ENCODE data around the gene KLRK1. TPM values are rescaled to one million over a fixed set of nuclear protein-coding genes. Genes with fewer than 3 reads are reported as not detected.
"Not testable (repeated sequence)": the region's sequence is repeated elsewhere in the genome, so short reads cannot be mapped to it uniquely, and the experiment has no call there.

Gene KLRK1
- total and polyA plus RNA-seq, 2 donors = 1.3 to 1.9 TPM

GRCh38 chr12:10339053-10339840 is 50.6 kb downstream of the KLRK1 start:
- no peak overlapping the region for H3K4me3 ChIP-seq (ENCODE audit: low read depth, low read length)
- DNase-seq (ENCODE audit: extremely low spot score) = no peak
- no peak overlapping the region for H3K27ac ChIP-seq (ENCODE audit: low read depth)
- 65% methylated on average over 9 of the region's 9 CpGs for WGBS
- no peaks in the 10 kb centered on the region for H3K36me3 ChIP-seq (ENCODE audit: insufficient read depth)
- H3K4me1 ChIP-seq (ENCODE audit: insufficient read depth) = no peaks in the 10 kb centered on the region

- WGBS = 82% methylated on average over 4 of the region's 4 CpGs
- H3K36me3 ChIP-seq (ENCODE audit: insufficient read depth); H3K4me3 ChIP-seq (ENCODE audit: low read depth, low read length); H3K4me1 ChIP-seq (ENCODE audit: insufficient read depth); DNase-seq (ENCODE audit: extremely low spot score); H3K27ac ChIP-seq (ENCODE audit: low read depth): not testable (repeated sequence)
These were observed 51.4 kb downstream of the KLRK1 start for GRCh38 chr12:10338470-10338869.

DNA sequence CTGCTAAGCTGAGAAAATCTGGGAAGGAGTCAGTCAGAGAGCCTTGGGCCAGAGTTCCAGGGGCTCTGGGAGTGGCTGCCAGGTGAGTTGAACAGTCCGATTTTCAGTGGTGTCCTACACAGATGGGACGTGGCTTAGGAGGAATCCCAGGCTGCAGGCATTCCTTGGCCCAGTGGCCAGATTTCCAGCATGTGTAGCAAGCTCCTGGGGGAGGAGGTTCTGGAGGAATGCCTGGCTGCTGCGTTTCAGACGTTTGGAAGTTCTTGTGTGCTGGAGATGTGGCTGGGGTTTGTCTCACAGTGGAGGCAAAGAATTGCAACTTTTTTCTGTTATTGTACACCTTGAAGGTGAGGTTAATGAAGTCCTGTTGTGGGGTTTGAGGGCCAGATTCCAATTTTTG is 53.6 kb downstream of the KLRK1 start:
- H3K4me3 ChIP-seq (ENCODE audit: low read depth, low read length); H3K36me3 ChIP-seq (ENCODE audit: insufficient read depth); H3K4me1 ChIP-seq (ENCODE audit: insufficient read depth); H3K27ac ChIP-seq (ENCODE audit: low read depth); DNase-seq (ENCODE audit: extremely low spot score): not testable (repeated sequence)
- WGBS = 37% methylated on average over 4 of the region's 4 CpGs

GRCh38 chr12:10331642-10332239 is 58.1 kb downstream of the KLRK1 start:
- no peaks in the 10 kb centered on the region for H3K36me3 ChIP-seq (ENCODE audit: insufficient read depth)
- 39% methylated on average over 2 of the region's 2 CpGs for WGBS

GRCh38 chr12:10328691-10329090 is 61.1 kb downstream of the KLRK1 start:
- H3K4me3 ChIP-seq (ENCODE audit: low read depth, low read length); H3K27ac ChIP-seq (ENCODE audit: low read depth); DNase-seq (ENCODE audit: extremely low spot score); H3K4me1 ChIP-seq (ENCODE audit: insufficient read depth); H3K36me3 ChIP-seq (ENCODE audit: insufficient read depth): not testable (repeated sequence)
- WGBS = 65% methylated on average over 2 of the region's 2 CpGs

More at GRCh38 chr12:10331642-10332239, 58.1 kb downstream of the KLRK1 start:
- H3K4me1 ChIP-seq (ENCODE audit: insufficient read depth) = no peaks in the 10 kb centered on the region
- H3K27ac ChIP-seq (ENCODE audit: low read depth) = no peak overlapping the region
- no peak for DNase-seq (ENCODE audit: extremely low spot score)
- H3K4me3 ChIP-seq (ENCODE audit: low read depth, low read length) = no peak overlapping the region

Other genes starting within 250 kb of the KLRK1 start
- gene OLR1, start 217.9 kb downstream of the KLRK1 start, total RNA-seq = 1.2 TPM
- gene OLR1, start 217.9 kb downstream of the KLRK1 start, polyA plus RNA-seq = 0.27 TPM
- gene TMEM52B, start 211.0 kb downstream of the KLRK1 start, total RNA-seq = 0.11 TPM
- gene TMEM52B, start 211.0 kb downstream of the KLRK1 start, polyA plus RNA-seq = 0.11 TPM
- gene GABARAPL1, start 177.2 kb downstream of the KLRK1 start, total RNA-seq = 38.0 TPM
- 138 TPM for gene GABARAPL1, start 177.2 kb downstream of the KLRK1 start, polyA plus RNA-seq
- 1.0 TPM for gene KLRD1, start 82.2 kb downstream of the KLRK1 start, total RNA-seq
- 1.2 TPM for gene KLRD1, start 82.2 kb downstream of the KLRK1 start, polyA plus RNA-seq
- 0.37 TPM for gene KLRC4, start 19.7 kb upstream of the KLRK1 start, total RNA-seq
- gene KLRC4, start 19.7 kb upstream of the KLRK1 start, polyA plus RNA-seq = 0.23 TPM
- gene KLRC3, start 30.6 kb upstream of the KLRK1 start, total RNA-seq = 0.69 TPM
- 0.49 TPM for gene KLRC3, start 30.6 kb upstream of the KLRK1 start, polyA plus RNA-seq
- 0.37 TPM for gene KLRC2, start 46.0 kb upstream of the KLRK1 start, total RNA-seq
- gene KLRC2, start 46.0 kb upstream of the KLRK1 start, polyA plus RNA-seq = 0.20 TPM
- 2.4 TPM for gene KLRC1, start 63.3 kb upstream of the KLRK1 start, total RNA-seq
- gene KLRC1, start 63.3 kb upstream of the KLRK1 start, polyA plus RNA-seq = 0.82 TPM
- 1.1 TPM for gene EIF2S3B, start 115.8 kb upstream of the KLRK1 start, total RNA-seq
- 1.6 TPM for gene EIF2S3B, start 115.8 kb upstream of the KLRK1 start, polyA plus RNA-seq
- 49.6 TPM for gene MAGOHB, start 223.6 kb upstream of the KLRK1 start, total RNA-seq
- gene MAGOHB, start 223.6 kb upstream of the KLRK1 start, polyA plus RNA-seq = 18.0 TPM

Measured in urinary bladder (tissue), 4 donors.